HG03095 (cell line): Measurements from ENCODE around the gene FTCD.
"Not testable (repeated sequence)": the region's sequence is repeated elsewhere in the genome, so short reads cannot be mapped to it uniquely, and the experiment has no call there.

Source experiments
- ATAC-seq: cut with Tn5 transposase; IDR thresholded peaks from one replicate; pipeline ENCODE4 v1.9.1; 2021; ENCODE audit warnings: moderate library complexity; ENCODE audit not compliant: unreplicated experiment

Gene FTCD

GRCh38 chr21:46155514-46156377 is at the start of gene FTCD:
TSS of gene FTCD (minus strand) at chr21:46155579. CDS start at chr21:46155523, 56 bp downstream.
- ATAC-seq, result no peak

GRCh38 chr21:46205166-46205565 is 49.8 kb upstream of the FTCD start:
- no peak for ATAC-seq

GRCh38 chr21:46203203-46203600 is 47.8 kb upstream of the FTCD start:
- no peak for ATAC-seq

GRCh38 chr21:46202592-46203202 is 47.3 kb upstream of the FTCD start:
- ATAC-seq, result no peak

- not testable (repeated sequence) for ATAC-seq
These were observed 45.8 kb upstream of the FTCD start for GRCh38 chr21:46200877-46201803.

- ATAC-seq, result no peak
These were observed 44.3 kb upstream of the FTCD start for GRCh38 chr21:46199436-46200373.

GRCh38 chr21:46196733-46197132 is 41.4 kb upstream of the FTCD start:
- no peak for ATAC-seq

GRCh38 chr21:46195595-46196195 is 40.3 kb upstream of the FTCD start:
- ATAC-seq, result no peak

- ATAC-seq, result no peak
These were observed 39.3 kb upstream of the FTCD start for GRCh38 chr21:46194374-46195334.

GRCh38 chr21:46193829-46194373 is 38.5 kb upstream of the FTCD start:
- ATAC-seq, result no peak

GRCh38 chr21:46191686-46192575 is 36.6 kb upstream of the FTCD start:
- no peak for ATAC-seq

GRCh38 chr21:46191257-46191685 is 35.9 kb upstream of the FTCD start:
- no peak for ATAC-seq

- ATAC-seq, result no peak
These were observed 35.2 kb upstream of the FTCD start for GRCh38 chr21:46190491-46191131.

GRCh38 chr21:46189959-46190490 is 34.6 kb upstream of the FTCD start:
- ATAC-seq, result no peak

GRCh38 chr21:46189213-46189958 is 34.0 kb upstream of the FTCD start:
- ATAC-seq, result no peak
